Measurements from ENCODE around the gene CECR2. TPM values are rescaled to one million over a fixed set of nuclear protein-coding genes. Genes with fewer than 3 reads are reported as not detected.
A peak's percentile ranks its signal among the peaks of the same experiment; 100 is the strongest.

Gene CECR2
- total and polyA plus RNA-seq, 10 of the 15 experiments (the other 5 are each of a cell fraction or from before 2014, with no cell fraction given) = 0.01 to 0.08 (median 0.01) TPM; not detected in 7

GRCh38 chr22:17431179-17431578, 61.9 kb downstream of the CECR2 start:
- 0% methylated on average over 1 of the region's 1 CpG for WGBS (ENCODE audit: insufficient coverage, insufficient replicate concordance, low lambda C conversion rate, missing lambda C conversion rate)
- no peak for FAIRE-seq
- no peaks in the 10 kb centered on the region for H3K9me3 ChIP-seq (replicated peaks; ENCODE audit: control insufficient read depth, insufficient read depth, low read length)
- no peaks in the 10 kb centered on the region for H4K20me1 ChIP-seq (ENCODE audit: control insufficient read depth, insufficient read depth)
- RAD21 ChIA-PET (ENCODE audit: unreplicated experiment) = no interaction called here
- H3K27ac ChIP-seq (ENCODE audit: control insufficient read depth, insufficient read depth) = no peak overlapping the region
- POLR2A ChIA-PET = interaction anchor here (0.6 kb wide), 1 partner anchor 104 kb away, joined by 3 read pairs; no protein-coding TSS in a partner anchor
- no peak overlapping the region for H3K9ac ChIP-seq (ENCODE audit: control insufficient read depth, insufficient read depth, low read length)
- CTCF ChIA-PET = no interaction called here
- H3K79me2 ChIP-seq (ENCODE audit: control insufficient read depth, insufficient read depth, low read length) = no peaks in the 10 kb centered on the region
- no peak overlapping the region for H2AFZ ChIP-seq (ENCODE audit: control insufficient read depth, low read depth, low read length)
- no peaks in the 10 kb centered on the region for H3K4me1 ChIP-seq (ENCODE audit: control insufficient read depth, insufficient read depth, low read length)
- TF ChIP-seq ZNF622 (IDR thresholded peaks at IDR 0.05) (no peak), FOXK2 (IDR thresholded peaks at IDR 0.05) (no peak), MAX (IDR thresholded peaks at IDR 0.05; ENCODE audit: low read depth, low read length) (no peak), CBFB (IDR thresholded peaks at IDR 0.05; ENCODE audit: low read depth) (no peak), ATF2 (IDR thresholded peaks at IDR 0.05; ENCODE audit: low read length) (no peak), LARP7 (IDR thresholded peaks at IDR 0.05) (no peak), TARDBP (IDR thresholded peaks at IDR 0.05; ENCODE audit: borderline replicate concordance) (no peak), SMARCA5 (IDR thresholded peaks at IDR 0.05) (no peak), POLR2A (IDR thresholded peaks at IDR 0.05; ENCODE audit: low read depth, low read length) (no peak), PAX5 (IDR thresholded peaks at IDR 0.05; ENCODE audit: borderline replicate concordance, low read depth, low read length) (no peak), ESRRA (IDR thresholded peaks at IDR 0.05; ENCODE audit: low read length) (no peak), ZBTB11 (CRISPR knock-in tag; IDR thresholded peaks at IDR 0.05) (no peak)
- H3K36me3 ChIP-seq (ENCODE audit: control insufficient read depth in 2 of 2, insufficient read depth in 2 of 2, low read length in 1 of 2) = no peaks in the 10 kb centered on the region
- H3K4me2 ChIP-seq (ENCODE audit: control insufficient read depth, insufficient read depth) = no peak overlapping the region
- H3K27me3 ChIP-seq (replicated peaks in 1 of 2; ENCODE audit: control insufficient read depth in 2 of 2, insufficient read depth in 2 of 2, low read length in 1 of 2) = no peaks in the 10 kb centered on the region
- no TSS peak for BruUV-seq (replicated peaks)
- SMC1A ChIA-PET (ENCODE audit: uncharacterized antibody, unreplicated experiment) = no interaction called here
- in situ Hi-C loops (cut with MboI) = no loop called here
- H3K4me3 ChIP-seq = no peak overlapping the region
- peak; percentile 58 for ATAC-seq
- DNase-seq (ENCODE audit: low read depth, low spot score) = no peak
- intact Hi-C loops (cut with micrococcal nuclease; ENCODE audit: unreplicated experiment) = no loop called here
